CD14-positive monocyte (primary cell): ENCODE data around the gene PDE4D. TPM values are rescaled to one million over a fixed set of nuclear protein-coding genes. Genes with fewer than 3 reads are reported as not detected.
A peak's percentile ranks its signal among the peaks of the same experiment; 100 is the strongest.

Experiments used
- DNase-seq, 3 donors: peaks; one replicate each; pipeline ENCODE4 v3.0.0-alpha.2; 2011 to 2022
- H2AFZ ChIP-seq: 2 replicates; pipeline ENCODE4 v1.6.0; 2012; ENCODE audit warnings: mild to moderate bottlenecking, low read depth, low read length, inconsistent platforms; ENCODE audit not compliant: insufficient read depth, poor library complexity, severe bottlenecking
- H3K27ac ChIP-seq, 2 donors: 1 replicate in 1 of 2; 2 replicates in 1 of 2; pipeline ENCODE4 v1.5.1; 2012 to 2013; ENCODE audit warnings: low read length in 2 of 2, control low read depth in 1 of 2, inconsistent platforms in 1 of 2, low read depth in 1 of 2, mild to moderate bottlenecking in 1 of 2
- H3K27me3 ChIP-seq, 2 donors: one replicate each; pipeline versions ENCODE4 v1.6.0 to v1.6.1; 2011 to 2013; ENCODE audit warnings: low read length in 2 of 2; ENCODE audit not compliant: control insufficient read depth in 2 of 2, insufficient read depth in 2 of 2
- H3K36me3 ChIP-seq, 2 donors: replicated peaks in 1 of 2; 1 replicate in 1 of 2; 2 replicates in 1 of 2; pipeline versions ENCODE4 v1.5.1 to v1.6.1; 2012 to 2013; ENCODE audit warnings: low read length in 2 of 2, control low read depth in 1 of 2, inconsistent platforms in 1 of 2, mild to moderate bottlenecking in 1 of 2; ENCODE audit not compliant: insufficient read depth in 2 of 2, control insufficient read depth in 1 of 2
- H3K4me1 ChIP-seq, 2 donors: 1 replicate in 1 of 2; 2 replicates in 1 of 2; pipeline versions ENCODE4 v1.5.1 to v1.6.1; 2012 to 2013; ENCODE audit warnings: low read length in 2 of 2, control low read depth in 1 of 2, inconsistent platforms in 1 of 2, mild to moderate bottlenecking in 1 of 2, moderate library complexity in 1 of 2; ENCODE audit not compliant: insufficient read depth in 2 of 2, control insufficient read depth in 1 of 2
- H3K4me2 ChIP-seq: replicated peaks from 2 replicates; pipeline ENCODE3; 2012; ENCODE audit warnings: low read length, moderate library complexity, mild to moderate bottlenecking; ENCODE audit not compliant: poor library complexity, severe bottlenecking; ENCODE audit errors: extremely low read depth
- H3K4me3 ChIP-seq, 3 experiments: fragments of 200-600 bp in 1 of 3; sonication (generic) in 1 of 3; replicated peaks in 1 of 3; 1 replicate in 2 of 3; 2 replicates in 1 of 3; pipeline ENCODE4 v1.5.1; 2011 to 2013; ENCODE audit warnings: low read length in 3 of 3, mild to moderate bottlenecking in 3 of 3, control low read depth in 2 of 3, low read depth in 2 of 3, inconsistent platforms in 1 of 3, moderate library complexity in 1 of 3
- H3K79me2 ChIP-seq: 2 replicates; pipeline ENCODE4 v1.6.0; 2012; ENCODE audit warnings: mild to moderate bottlenecking, control low read depth, inconsistent platforms, low read length, moderate library complexity; ENCODE audit not compliant: insufficient read depth
- H3K9ac ChIP-seq: 2 replicates; pipeline ENCODE4 v1.6.0; 2017; ENCODE audit warnings: low read length, mild to moderate bottlenecking; ENCODE audit not compliant: insufficient read depth, poor library complexity, severe bottlenecking
- H3K9me3 ChIP-seq, 2 donors: replicated peaks in 1 of 2; 1 replicate in 1 of 2; 2 replicates in 1 of 2; pipeline versions ENCODE4 v1.5.1 to v1.6.1; 2012 to 2013; ENCODE audit warnings: low read length in 2 of 2, control low read depth in 1 of 2; ENCODE audit not compliant: control insufficient read depth in 1 of 2, insufficient read depth in 1 of 2
- H4K20me1 ChIP-seq: 2 replicates; pipeline ENCODE4 v1.6.0; 2012; ENCODE audit warnings: mild to moderate bottlenecking, low read length, control low read depth, moderate library complexity; ENCODE audit not compliant: insufficient read depth
- H3K27ac Mint-ChIP-seq, 7 donors: one replicate each; pipeline ENCODE4 v1.8.0; 2020; ENCODE audit warnings: mild to moderate bottlenecking in 7 of 7, mixed read lengths in 7 of 7, moderate library complexity in 6 of 7, inconsistent platforms in 2 of 7
- H3K27me3 Mint-ChIP-seq, 3 donors: one replicate each; pipeline ENCODE4 v1.8.0; 2021 to 2022; ENCODE audit warnings: low read depth in 3 of 3, mild to moderate bottlenecking in 3 of 3, mixed read lengths in 3 of 3, moderate library complexity in 3 of 3, inconsistent platforms in 1 of 3
- H3K36me3 Mint-ChIP-seq, 2 donors: one replicate each; pipeline ENCODE4 v1.8.0; 2020; ENCODE audit warnings: mixed read lengths in 2 of 2, inconsistent platforms in 1 of 2, mild to moderate bottlenecking in 1 of 2
- H3K4me1 Mint-ChIP-seq: one replicate; pipeline ENCODE4 v1.8.0; 2020; ENCODE audit warnings: mild to moderate bottlenecking, mixed read lengths
- H3K4me3 Mint-ChIP-seq, 2 donors: one replicate each; pipeline ENCODE4 v1.8.0; 2020; ENCODE audit warnings: mild to moderate bottlenecking in 2 of 2, mixed read lengths in 2 of 2, moderate library complexity in 1 of 2
- H3K9me3 Mint-ChIP-seq, 7 donors: one replicate each; pipeline ENCODE4 v1.8.0; 2020 to 2022; ENCODE audit warnings: mixed read lengths in 7 of 7, mild to moderate bottlenecking in 6 of 7, moderate library complexity in 6 of 7, inconsistent platforms in 2 of 7
- CTCF ChIP-seq: fragments of 200-600 bp; IDR thresholded peaks from one replicate; pipeline ENCODE4 v1.8.0; 2022; ENCODE audit warnings: antibody characterized with exemption, mild to moderate bottlenecking
- WGBS: methylation state at CpG from one replicate; pipeline ENCODE4 v1.1.5; 2013; ENCODE audit warnings: missing lambda C conversion rate; ENCODE audit not compliant: insufficient coverage; 5-methylcytosine and 5-hydroxymethylcytosine counted together
- intact Hi-C, 2 donors: fragments of 100-400 bp; cut with micrococcal nuclease; formaldehyde crosslinking; loops; one replicate each; pipeline versions ENCODE4 v1.15.0 to v1.15.1; 2023
- polyA plus RNA-seq, 3 donors: library from polyadenylated mRNA; depleted of rRNA in 1 of 3; unstranded in 2 of 3; stranded (reverse) in 1 of 3; fragments of 300-500 nt in 2 of 3; fragments of >200 nt in 1 of 3; fragmentation: Illumina TruSeq in 2 of 3; gene quantifications; 1 replicate in 2 of 3; 2 replicates in 1 of 3; pipeline ENCODE4 v1.2.3, GENCODE V29; 2012 to 2021

The PDE4D gene
- polyA plus RNA-seq, 3 donors: 1.9 to 3.4 (median 2.8) TPM

GRCh38 chr5:59746241-59746765 lies 147.2 kb downstream of the PDE4D start:
- WGBS: 98% methylated on average over 6 of the region's 7 CpGs
- Mint-ChIP-seq H3K27ac (peak overlapping the region in 1 of 7 donors; percentile 10), H3K27me3 (no peaks in the 10 kb centered on the region), H3K4me3 (no peak overlapping the region), H3K9me3 (peaks cover 0 to 2% (median 0%) of the 10 kb centered on the region in 7 donors), H3K4me1 (no peaks in the 10 kb centered on the region), H3K36me3 (peaks cover 3 to 10% of the 10 kb centered on the region in 2 donors)
- Histone ChIP-seq H4K20me1 (no peaks in the 10 kb centered on the region), H3K79me2 (no peaks in the 10 kb centered on the region), H3K36me3 (no peaks in the 10 kb centered on the region), H3K4me1 (no peaks in the 10 kb centered on the region), H3K27ac (no peak overlapping the region), H2AFZ (no peak overlapping the region), H3K27me3 (no peaks in the 10 kb centered on the region), H3K4me3 (no peak overlapping the region), H3K9ac (no peak overlapping the region), H3K9me3 (no peaks in the 10 kb centered on the region), H3K4me2 (no peak overlapping the region)
- DNase-seq: peak in 1 of 3 donors; percentile 4
- TF ChIP-seq CTCF: no peak
- intact Hi-C loops: no loop called here

GRCh38 chr5:59745415-59745863 lies 148.1 kb downstream of the PDE4D start:
- Mint-ChIP-seq H3K4me3 (no peak overlapping the region), H3K4me1 (no peaks in the 10 kb centered on the region), H3K36me3 (peaks cover 3 to 10% of the 10 kb centered on the region in 2 donors), H3K27me3 (no peaks in the 10 kb centered on the region), H3K9me3 (peaks cover 0 to 2% (median 0%) of the 10 kb centered on the region in 7 donors), H3K27ac (no peak overlapping the region)
- Histone ChIP-seq H3K4me1 (no peaks in the 10 kb centered on the region), H3K9ac (no peak overlapping the region), H2AFZ (no peak overlapping the region), H3K4me3 (no peak overlapping the region), H3K79me2 (no peaks in the 10 kb centered on the region), H4K20me1 (no peaks in the 10 kb centered on the region), H3K27ac (no peak overlapping the region), H3K27me3 (no peaks in the 10 kb centered on the region), H3K9me3 (no peaks in the 10 kb centered on the region), H3K36me3 (no peaks in the 10 kb centered on the region), H3K4me2 (no peak overlapping the region)
- DNase-seq: no peak
- WGBS: 98% methylated on average over 5 of the region's 7 CpGs
- intact Hi-C loops: no loop called here
- TF ChIP-seq CTCF: no peak
